Tibial nerve (tissue), 3 donors: ENCODE results near the gene AEBP2.

Experiments
- CTCF ChIP-seq, 5 experiments: fragments of 200-600 bp in 3 of 5; fragments of 450-650 bp in 2 of 5; sonication (generic) in 3 of 5; IDR thresholded peaks; one replicate each; pipeline ENCODE4 v1.5.1; 2016 to 2019; ENCODE audit warnings: antibody characterized with exemption in 5 of 5, mild to moderate bottlenecking in 3 of 5, moderate library complexity in 2 of 5
- POLR2A ChIP-seq, 2 donors: fragments of 450-650 bp; IDR thresholded peaks; one replicate each; pipeline ENCODE4 v1.6.1; 2017; ENCODE audit warnings: antibody characterized with exemption in 2 of 2, mild to moderate bottlenecking in 2 of 2, moderate library complexity in 2 of 2

GRCh38 chr12:19431407-19432308, 7.6 kb upstream of the AEBP2 start:
- TF ChIP-seq CTCF (IDR thresholded peaks at IDR 0.05) (no peak), POLR2A (IDR thresholded peaks at IDR 0.05) (no peak)
